ENCODE data around the gene KRI1. TPM values are rescaled to one million over a fixed set of nuclear protein-coding genes. Genes with fewer than 3 reads are reported as not detected.

Gene KRI1
- total RNA-seq = 5.9 and 6.2 TPM in 2 replicates

GRCh38 chr19:10565567-10566407 lies at the start of gene KRI1:
Gene KRI1 (minus strand): TSS chr19:10566010. CDS start chr19:10565999, 11 bp downstream.

DNA sequence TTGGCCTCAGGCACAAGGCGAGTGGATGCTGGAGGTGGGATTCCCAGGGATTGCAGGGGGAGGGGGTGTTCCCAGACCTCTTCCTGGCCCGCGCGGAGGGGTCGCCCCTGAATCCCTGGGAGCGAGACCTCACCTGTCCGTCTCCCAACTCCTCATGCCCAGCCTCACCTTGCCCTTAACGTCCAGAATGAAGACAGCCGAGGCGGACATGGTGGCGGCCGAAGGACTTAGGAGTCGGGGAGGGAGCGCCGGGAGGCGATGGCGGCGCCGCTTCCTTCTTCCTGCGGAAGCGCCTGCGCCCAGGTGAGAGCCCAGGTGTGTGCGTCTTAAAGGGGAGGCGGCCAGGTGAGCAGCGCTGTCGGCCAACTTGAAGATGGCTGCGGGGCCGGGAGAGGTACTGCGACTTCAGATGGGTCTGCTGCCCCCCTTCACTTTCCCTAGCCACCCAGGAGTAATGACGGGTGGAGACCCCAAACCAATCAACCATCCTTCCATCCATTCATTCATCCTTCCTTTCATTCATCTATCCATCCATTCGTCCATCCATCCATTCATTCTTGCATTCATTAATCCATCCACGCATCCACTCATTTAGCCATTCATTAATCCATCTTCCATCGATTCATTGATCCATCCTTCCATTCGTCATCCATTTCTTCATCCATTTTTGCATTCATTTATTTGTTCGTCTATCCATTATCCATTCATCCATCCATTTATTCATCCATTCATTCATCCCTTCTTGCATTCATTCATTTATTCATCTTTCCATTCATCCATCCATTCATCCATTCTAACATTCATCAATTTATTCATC lies 21.4 kb upstream of the KRI1 start, which contains the start of gene AP1M2:
Gene AP1M2, minus strand, starts transcription at position 291 of the 817 bp plus-strand sequence. Its CDS starts 81 bp downstream, at position 210.

DNA sequence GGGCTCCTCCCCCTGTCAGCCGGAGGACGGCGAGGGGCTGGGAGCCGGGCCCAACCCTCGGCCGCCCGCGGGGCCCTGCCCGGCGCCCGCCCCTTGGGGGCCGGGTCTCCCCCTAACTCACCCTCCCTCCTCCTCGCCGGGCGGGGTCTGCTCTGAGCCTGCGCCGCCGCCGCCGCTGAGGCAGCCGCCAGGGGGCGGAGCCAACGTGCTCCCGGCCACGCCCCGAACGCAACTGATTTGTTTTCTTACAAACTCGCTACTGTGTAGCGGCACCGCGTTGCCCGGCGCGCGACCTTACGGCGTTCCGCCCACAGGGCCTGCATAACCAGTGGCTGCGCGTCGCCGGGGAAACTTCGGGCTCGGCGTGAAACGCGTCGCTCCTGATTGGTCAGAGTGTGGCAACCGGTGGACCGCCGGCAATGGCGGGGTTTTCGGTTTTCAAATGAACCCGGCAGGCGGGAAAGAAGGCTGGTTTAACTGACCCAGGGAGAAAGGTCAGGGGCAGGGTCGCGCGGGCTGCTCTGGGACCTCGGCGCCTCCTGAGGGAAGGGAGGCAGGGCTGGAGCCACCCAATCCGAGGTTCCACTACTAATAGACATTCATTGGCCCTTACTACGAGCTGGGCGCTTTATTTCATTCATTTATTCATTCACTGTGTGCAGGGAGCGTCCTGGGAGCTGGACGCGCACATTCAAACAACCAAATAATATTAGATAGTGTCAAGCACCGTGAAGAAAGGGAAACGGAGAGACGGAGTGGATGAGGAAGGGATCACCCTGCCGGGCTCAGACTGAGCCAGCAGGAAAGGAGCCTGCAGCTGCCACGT lies 3.2 kb upstream of the KRI1 start, which contains the start of gene CDKN2D:
Gene CDKN2D, minus strand, starts transcription at position 154 of the 826 bp plus-strand sequence. CDS start 326 bp downstream, outside the sequence.

DNA sequence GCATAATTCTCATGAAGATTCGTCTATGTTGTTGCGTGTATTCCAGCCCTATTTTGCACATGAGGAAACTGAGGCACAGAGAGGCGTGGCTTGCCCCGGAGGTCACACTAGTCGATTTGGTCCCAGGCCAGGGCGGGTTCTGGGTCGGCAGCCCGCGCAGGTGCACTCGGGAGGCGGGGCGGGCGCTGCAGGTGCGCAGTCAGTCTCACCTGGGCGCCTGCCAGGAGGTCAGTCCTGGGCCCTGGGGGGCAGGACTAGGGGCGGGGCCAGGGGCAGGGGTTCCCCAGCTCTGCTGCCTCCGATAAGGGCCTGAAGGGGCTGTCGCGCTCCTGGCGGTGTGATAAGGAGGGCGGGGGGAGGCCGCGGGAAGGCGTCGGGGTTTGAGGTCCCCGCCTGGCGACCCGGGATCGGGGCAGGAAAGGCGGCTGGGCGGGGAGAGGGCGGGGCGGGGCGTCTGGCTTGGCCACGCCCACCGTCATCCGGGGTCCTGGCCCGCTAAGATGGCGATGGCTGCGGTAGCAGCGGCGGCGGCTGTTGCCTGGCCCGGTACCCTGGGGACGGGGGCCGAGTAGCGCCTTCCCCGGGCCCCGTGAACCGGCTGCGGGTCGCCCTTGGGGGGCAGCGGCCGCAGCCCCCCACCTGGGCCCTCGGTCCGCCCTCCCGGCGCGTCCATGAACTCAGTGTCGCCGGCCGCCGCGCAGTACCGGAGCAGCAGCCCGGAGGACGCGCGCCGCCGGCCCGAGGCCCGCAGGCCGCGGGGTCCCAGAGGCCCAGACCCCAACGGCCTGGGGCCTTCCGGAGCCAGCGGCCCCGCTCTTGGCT lies 22.2 kb downstream of the KRI1 start, which contains the start of gene ATG4D:
Gene ATG4D, plus strand, starts transcription at position 485 of the 822 bp plus-strand sequence. Its CDS starts 187 bp downstream, at position 672.

DNA sequence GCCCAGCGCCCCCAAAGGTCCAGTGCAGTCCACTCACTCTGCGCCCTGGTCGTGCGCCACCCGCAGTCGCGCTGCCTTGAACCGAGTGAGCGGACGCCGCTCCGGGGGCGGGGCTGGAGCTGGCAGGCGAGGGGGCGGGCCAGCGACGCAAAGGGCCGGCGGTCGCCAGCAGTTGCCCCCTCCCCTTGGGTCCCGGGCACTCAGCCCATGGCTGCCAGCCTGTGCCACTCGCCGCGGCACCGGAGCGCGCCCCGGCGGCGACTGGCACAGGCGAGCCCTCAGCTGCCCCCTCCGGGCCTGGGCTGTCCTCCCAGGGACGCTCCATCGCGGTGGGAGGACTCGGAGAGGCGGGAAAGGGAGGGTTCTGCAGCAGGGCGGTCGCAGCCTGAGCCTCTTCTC lies 48.5 kb downstream of the KRI1 start, which contains the start of gene S1PR5:
Gene S1PR5, minus strand, starts transcription at position 87 of the 399 bp plus-strand sequence. CDS start 2,436 bp downstream, outside the sequence.

Small RNA genes lying within 50 kb of the gene (small RNA-seq; reads per million reads assigned to genes)
- not detected for gene MIR1238
- not detected for gene RNU7-140P

Other genes starting within 250 kb of the KRI1 start
- gene FDX2, start 250.0 kb downstream of the KRI1 start, total RNA-seq = 8.5 and 15.8 TPM in 2 replicates
- gene RAVER1, start 232.5 kb downstream of the KRI1 start, total RNA-seq = 13.9 and 17.3 TPM in 2 replicates
- gene ICAM3, start 226.4 kb downstream of the KRI1 start, total RNA-seq = 7.1 and 9.5 TPM in 2 replicates
- 57.2 and 79.7 TPM in 2 replicates for gene TYK2, start 185.4 kb downstream of the KRI1 start, total RNA-seq
- gene CDC37, start 162.5 kb downstream of the KRI1 start, total RNA-seq = 289 and 291 TPM in 2 replicates
- gene PDE4A, start 145.5 kb downstream of the KRI1 start, total RNA-seq = 3.6 and 5.6 TPM in 2 replicates
- gene KEAP1, start 62.7 kb downstream of the KRI1 start, total RNA-seq = 74.0 and 74.1 TPM in 2 replicates
- gene S1PR5, start 48.6 kb downstream of the KRI1 start, total RNA-seq = not detected in 2 replicates
- 12.1 and 17.0 TPM in 2 replicates for gene ATG4D, start 22.1 kb downstream of the KRI1 start, total RNA-seq
- gene CDKN2D, start 3.0 kb upstream of the KRI1 start, total RNA-seq = 2.3 and 3.5 TPM in 2 replicates
- not detected in 2 replicates for gene AP1M2, start 21.3 kb upstream of the KRI1 start, total RNA-seq
- gene SLC44A2, start 59.5 kb upstream of the KRI1 start, total RNA-seq = 63.5 and 66.3 TPM in 2 replicates
- gene ILF3, start 88.3 kb upstream of the KRI1 start, total RNA-seq = 182 and 208 TPM in 2 replicates
- 32.8 and 33.6 TPM in 2 replicates for gene QTRT1, start 135.4 kb upstream of the KRI1 start, total RNA-seq
- 154 and 156 TPM in 2 replicates for gene DNM2, start 152.1 kb upstream of the KRI1 start, total RNA-seq